ENCODE measurements around the gene WNT5A.

Gene WNT5A

GRCh38 chr3:55486857-55487380 lies at the start of gene WNT5A:
Gene WNT5A, minus strand, starts transcription at chr3:55487306. Its CDS starts 321 bp downstream, at chr3:55486985.
- H3K9ac ChIP-seq (ENCODE audit: low read depth, low read length), result peak within 1 kb of the TSS; percentile 67; the same call in 1 of the 2 replicates
- H3K4me1 ChIP-seq (ENCODE audit: insufficient read depth, low read length), result peaks cover 12% of the 10 kb centered on the region
- no peak within 1 kb of the TSS for H3K27ac ChIP-seq (ENCODE audit: low read length)
- H3K9me3 ChIP-seq (ENCODE audit: insufficient read depth, low read depth, low read length), result peaks cover 7% of the 10 kb centered on the region; the same call in 1 of the 2 replicates
- peaks cover 96% of the 10 kb centered on the region for H3K27me3 ChIP-seq (ENCODE audit: insufficient read depth, low read length)
- H3K36me3 ChIP-seq (ENCODE audit: insufficient read depth, low read depth, low read length), result no peaks in the 10 kb centered on the region
- peak within 1 kb of the TSS; percentile 89 for H3K4me3 ChIP-seq (ENCODE audit: low read length)

GRCh38 chr3:55534876-55535275 lies 47.8 kb upstream of the WNT5A start:
- H3K36me3 ChIP-seq (ENCODE audit: insufficient read depth, low read depth, low read length), result no peaks in the 10 kb centered on the region
- peaks cover 14% of the 10 kb centered on the region for H3K4me1 ChIP-seq (ENCODE audit: insufficient read depth, low read length)
- H3K27me3 ChIP-seq (ENCODE audit: insufficient read depth, low read length), result no peaks in the 10 kb centered on the region
- no peaks in the 10 kb centered on the region for H3K9me3 ChIP-seq (ENCODE audit: insufficient read depth, low read depth, low read length)
- H3K4me3 ChIP-seq (ENCODE audit: low read length), result no peak overlapping the region
- H3K27ac ChIP-seq (ENCODE audit: low read length), result no peak overlapping the region
- H3K9ac ChIP-seq (ENCODE audit: low read depth, low read length), result no peak overlapping the region

- Histone ChIP-seq H3K4me1 (ENCODE audit: insufficient read depth, low read length) (peaks cover 8% of the 10 kb centered on the region), H3K27ac (ENCODE audit: low read length) (no peak overlapping the region), H3K36me3 (ENCODE audit: insufficient read depth, low read depth, low read length) (no peaks in the 10 kb centered on the region), H3K27me3 (ENCODE audit: insufficient read depth, low read length) (no peaks in the 10 kb centered on the region), H3K4me3 (ENCODE audit: low read length) (no peak overlapping the region), H3K9ac (ENCODE audit: low read depth, low read length) (no peak overlapping the region), H3K9me3 (ENCODE audit: insufficient read depth, low read depth, low read length) (no peaks in the 10 kb centered on the region)
These were observed 45.7 kb upstream of the WNT5A start for GRCh38 chr3:55532806-55533205.

GRCh38 chr3:55531321-55531720 lies 44.2 kb upstream of the WNT5A start:
- Histone ChIP-seq H3K9me3 (ENCODE audit: insufficient read depth, low read depth, low read length) (no peaks in the 10 kb centered on the region), H3K36me3 (ENCODE audit: insufficient read depth, low read depth, low read length) (no peaks in the 10 kb centered on the region), H3K4me1 (ENCODE audit: insufficient read depth, low read length) (peaks cover 7% of the 10 kb centered on the region), H3K27ac (ENCODE audit: low read length) (no peak overlapping the region), H3K4me3 (ENCODE audit: low read length) (no peak overlapping the region), H3K27me3 (ENCODE audit: insufficient read depth, low read length) (no peaks in the 10 kb centered on the region), H3K9ac (ENCODE audit: low read depth, low read length) (no peak overlapping the region)

- Histone ChIP-seq H3K36me3 (ENCODE audit: insufficient read depth, low read depth, low read length) (no peaks in the 10 kb centered on the region), H3K27ac (ENCODE audit: low read length) (no peak overlapping the region), H3K4me1 (ENCODE audit: insufficient read depth, low read length) (peaks cover 13% of the 10 kb centered on the region), H3K9ac (ENCODE audit: low read depth, low read length) (no peak overlapping the region), H3K9me3 (ENCODE audit: insufficient read depth, low read depth, low read length) (no peaks in the 10 kb centered on the region), H3K4me3 (ENCODE audit: low read length) (no peak overlapping the region), H3K27me3 (ENCODE audit: insufficient read depth, low read length) (no peaks in the 10 kb centered on the region; the same call in 1 of the 2 replicates)
These were observed 40.3 kb upstream of the WNT5A start for GRCh38 chr3:55527361-55527760.

- no peaks in the 10 kb centered on the region for H3K9me3 ChIP-seq (ENCODE audit: insufficient read depth, low read depth, low read length)
- no peak overlapping the region for H3K9ac ChIP-seq (ENCODE audit: low read depth, low read length)
- H3K27me3 ChIP-seq (ENCODE audit: insufficient read depth, low read length), result no peaks in the 10 kb centered on the region; the same call in 1 of the 2 replicates
- H3K4me3 ChIP-seq (ENCODE audit: low read length), result no peak overlapping the region
- no peak overlapping the region for H3K27ac ChIP-seq (ENCODE audit: low read length)
- no peaks in the 10 kb centered on the region for H3K36me3 ChIP-seq (ENCODE audit: insufficient read depth, low read depth, low read length)
- H3K4me1 ChIP-seq (ENCODE audit: insufficient read depth, low read length), result peaks cover 17% of the 10 kb centered on the region
These were observed 39.4 kb upstream of the WNT5A start for GRCh38 chr3:55526332-55527030.

- no peaks in the 10 kb centered on the region for H3K36me3 ChIP-seq (ENCODE audit: insufficient read depth, low read depth, low read length)
- no peak overlapping the region for H3K27ac ChIP-seq (ENCODE audit: low read length)
- H3K9me3 ChIP-seq (ENCODE audit: insufficient read depth, low read depth, low read length), result no peaks in the 10 kb centered on the region
- peaks cover 24% of the 10 kb centered on the region for H3K4me1 ChIP-seq (ENCODE audit: insufficient read depth, low read length)
- H3K9ac ChIP-seq (ENCODE audit: low read depth, low read length), result no peak overlapping the region
- no peak overlapping the region for H3K4me3 ChIP-seq (ENCODE audit: low read length)
- H3K27me3 ChIP-seq (ENCODE audit: insufficient read depth, low read length), result no peaks in the 10 kb centered on the region; the same call in 1 of the 2 replicates
These were observed 38.3 kb upstream of the WNT5A start for GRCh38 chr3:55525436-55525835.

GRCh38 chr3:55524565-55525244 lies 37.6 kb upstream of the WNT5A start:
- no peaks in the 10 kb centered on the region for H3K9me3 ChIP-seq (ENCODE audit: insufficient read depth, low read depth, low read length)
- no peaks in the 10 kb centered on the region for H3K36me3 ChIP-seq (ENCODE audit: insufficient read depth, low read depth, low read length)
- H3K27ac ChIP-seq (ENCODE audit: low read length), result no peak overlapping the region
- no peak overlapping the region for H3K9ac ChIP-seq (ENCODE audit: low read depth, low read length)
- H3K4me1 ChIP-seq (ENCODE audit: insufficient read depth, low read length), result peaks cover 24% of the 10 kb centered on the region
- no peaks in the 10 kb centered on the region; the same call in 1 of the 2 replicates for H3K27me3 ChIP-seq (ENCODE audit: insufficient read depth, low read length)
- no peak overlapping the region for H3K4me3 ChIP-seq (ENCODE audit: low read length)

GRCh38 chr3:55523471-55523870 lies 36.4 kb upstream of the WNT5A start:
- no peaks in the 10 kb centered on the region for H3K36me3 ChIP-seq (ENCODE audit: insufficient read depth, low read depth, low read length)
- peaks cover 28% of the 10 kb centered on the region for H3K4me1 ChIP-seq (ENCODE audit: insufficient read depth, low read length)
- no peak overlapping the region for H3K27ac ChIP-seq (ENCODE audit: low read length)
- no peak overlapping the region for H3K9ac ChIP-seq (ENCODE audit: low read depth, low read length)
- no peak overlapping the region for H3K4me3 ChIP-seq (ENCODE audit: low read length)
- H3K9me3 ChIP-seq (ENCODE audit: insufficient read depth, low read depth, low read length), result no peaks in the 10 kb centered on the region
- H3K27me3 ChIP-seq (ENCODE audit: insufficient read depth, low read length), result no peaks in the 10 kb centered on the region; the same call in 1 of the 2 replicates

- H3K9ac ChIP-seq (ENCODE audit: low read depth, low read length), result peak overlapping the region; percentile 32; the same call in 1 of the 2 replicates
- H3K27ac ChIP-seq (ENCODE audit: low read length), result peak overlapping the region; percentile 16
These were observed 34.8 kb upstream of the WNT5A start for GRCh38 chr3:55521738-55522421.

GRCh38 chr3:55521064-55521737 lies 34.1 kb upstream of the WNT5A start:
- Histone ChIP-seq H3K4me1 (ENCODE audit: insufficient read depth, low read length) (peaks cover 33% of the 10 kb centered on the region), H3K27ac (ENCODE audit: low read length) (no peak overlapping the region), H3K27me3 (ENCODE audit: insufficient read depth, low read length) (no peaks in the 10 kb centered on the region; the same call in 1 of the 2 replicates), H3K36me3 (ENCODE audit: insufficient read depth, low read depth, low read length) (no peaks in the 10 kb centered on the region), H3K9me3 (ENCODE audit: insufficient read depth, low read depth, low read length) (no peaks in the 10 kb centered on the region), H3K4me3 (ENCODE audit: low read length) (no peak overlapping the region), H3K9ac (ENCODE audit: low read depth, low read length) (peak overlapping the region; percentile 0; the same call in 1 of the 2 replicates)

More at GRCh38 chr3:55521738-55522421, 34.8 kb upstream of the WNT5A start:
- peaks cover 28% of the 10 kb centered on the region for H3K4me1 ChIP-seq (ENCODE audit: insufficient read depth, low read length)
- H3K27me3 ChIP-seq (ENCODE audit: insufficient read depth, low read length), result no peaks in the 10 kb centered on the region; the same call in 1 of the 2 replicates
- no peaks in the 10 kb centered on the region for H3K9me3 ChIP-seq (ENCODE audit: insufficient read depth, low read depth, low read length)
- 0 out of 2 replicates have a peak overlapping the region, but pooled peaks have one; percentile 10 for H3K4me3 ChIP-seq (ENCODE audit: low read length)
- no peaks in the 10 kb centered on the region for H3K36me3 ChIP-seq (ENCODE audit: insufficient read depth, low read depth, low read length)

Measured in iPS-20b (cell line).